ENCODE data around the gene UBE2H.
"Not testable (repeated sequence)": the region's sequence is repeated elsewhere in the genome, so short reads cannot be mapped to it uniquely, and the experiment has no call there.

UBE2H gene

GRCh38 chr7:129823143-129823542 lies 129.6 kb downstream of the UBE2H start:
- not testable (repeated sequence) for DNase-seq (ENCODE audit: low read depth in 3 of 3)

GRCh38 chr7:129821476-129821875 lies 131.3 kb downstream of the UBE2H start:
- no peak for DNase-seq (ENCODE audit: low read depth in 3 of 3)

GRCh38 chr7:129816742-129817141 lies 136.0 kb downstream of the UBE2H start:
- DNase-seq (ENCODE audit: low read depth in 3 of 3), result no peak

- no peak for DNase-seq (ENCODE audit: low read depth in 3 of 3)
Measured at GRCh38 chr7:129807863-129808262, 144.9 kb downstream of the UBE2H start.

GRCh38 chr7:129804890-129805719 lies 147.7 kb downstream of the UBE2H start:
- DNase-seq (ENCODE audit: low read depth in 3 of 3), result no peak

- no peak for DNase-seq (ENCODE audit: low read depth in 3 of 3)
Measured at GRCh38 chr7:129804111-129804889, 148.5 kb downstream of the UBE2H start.

- no peak for DNase-seq (ENCODE audit: low read depth in 3 of 3)
Measured at GRCh38 chr7:129803546-129804081, 149.1 kb downstream of the UBE2H start.

- DNase-seq (ENCODE audit: low read depth in 3 of 3), result no peak
Measured at GRCh38 chr7:129801882-129802281, 150.9 kb downstream of the UBE2H start.

GRCh38 chr7:129800901-129801300 lies 151.9 kb downstream of the UBE2H start:
- DNase-seq (ENCODE audit: low read depth in 3 of 3), result no peak

GRCh38 chr7:129799350-129799955 lies 153.3 kb downstream of the UBE2H start:
- no peak for DNase-seq (ENCODE audit: low read depth in 3 of 3)

- DNase-seq (ENCODE audit: low read depth in 3 of 3), result no peak
Measured at GRCh38 chr7:129798616-129799349, 154.0 kb downstream of the UBE2H start.

GRCh38 chr7:129797214-129797789 lies 155.5 kb downstream of the UBE2H start:
- DNase-seq (ENCODE audit: low read depth in 3 of 3), result no peak

GRCh38 chr7:129796186-129796775 lies 156.5 kb downstream of the UBE2H start:
- DNase-seq (ENCODE audit: low read depth in 3 of 3), result no peak

GRCh38 chr7:129794461-129794860 lies 158.3 kb downstream of the UBE2H start:
- not testable (repeated sequence) for DNase-seq (ENCODE audit: low read depth in 3 of 3)

- DNase-seq (ENCODE audit: low read depth in 3 of 3), result no peak
Measured at GRCh38 chr7:129793506-129794310, 159.1 kb downstream of the UBE2H start.

- no peak for DNase-seq (ENCODE audit: low read depth in 3 of 3)
Measured at GRCh38 chr7:129792721-129793120, 160.0 kb downstream of the UBE2H start.

GRCh38 chr7:129790136-129790535 lies 162.6 kb downstream of the UBE2H start:
- DNase-seq (ENCODE audit: low read depth in 3 of 3), result no peak

- DNase-seq (ENCODE audit: low read depth in 3 of 3), result no peak
Measured at GRCh38 chr7:129789652-129790051, 163.1 kb downstream of the UBE2H start.

GRCh38 chr7:129789000-129789399 lies 163.8 kb downstream of the UBE2H start:
- DNase-seq (ENCODE audit: low read depth in 3 of 3), result no peak
